ENCODE results near the gene FAM184A.

DNA sequence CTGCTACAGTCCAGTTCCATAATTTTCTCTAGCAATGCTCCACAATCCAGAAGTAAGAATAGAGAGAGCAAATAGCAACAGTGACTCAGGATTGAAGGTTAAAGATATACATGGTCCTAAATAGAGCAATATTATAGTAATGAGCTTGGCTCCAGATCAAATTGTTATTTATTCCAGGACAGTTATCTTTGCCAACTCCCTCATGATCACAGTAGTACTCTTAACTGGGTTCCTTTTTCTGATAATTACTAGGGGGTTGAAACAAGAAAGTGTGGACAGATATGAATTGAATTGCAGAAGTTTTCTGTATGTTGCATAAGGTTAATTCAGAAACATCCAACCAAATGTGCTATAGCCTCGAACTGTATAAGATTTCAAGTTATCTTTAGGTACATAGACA lies 11.9 kb downstream of the FAM184A start:
- no peak for TF ChIP-seq POLR2A (IDR thresholded peaks at IDR 0.05)
- TF ChIP-seq, protein P1, sequence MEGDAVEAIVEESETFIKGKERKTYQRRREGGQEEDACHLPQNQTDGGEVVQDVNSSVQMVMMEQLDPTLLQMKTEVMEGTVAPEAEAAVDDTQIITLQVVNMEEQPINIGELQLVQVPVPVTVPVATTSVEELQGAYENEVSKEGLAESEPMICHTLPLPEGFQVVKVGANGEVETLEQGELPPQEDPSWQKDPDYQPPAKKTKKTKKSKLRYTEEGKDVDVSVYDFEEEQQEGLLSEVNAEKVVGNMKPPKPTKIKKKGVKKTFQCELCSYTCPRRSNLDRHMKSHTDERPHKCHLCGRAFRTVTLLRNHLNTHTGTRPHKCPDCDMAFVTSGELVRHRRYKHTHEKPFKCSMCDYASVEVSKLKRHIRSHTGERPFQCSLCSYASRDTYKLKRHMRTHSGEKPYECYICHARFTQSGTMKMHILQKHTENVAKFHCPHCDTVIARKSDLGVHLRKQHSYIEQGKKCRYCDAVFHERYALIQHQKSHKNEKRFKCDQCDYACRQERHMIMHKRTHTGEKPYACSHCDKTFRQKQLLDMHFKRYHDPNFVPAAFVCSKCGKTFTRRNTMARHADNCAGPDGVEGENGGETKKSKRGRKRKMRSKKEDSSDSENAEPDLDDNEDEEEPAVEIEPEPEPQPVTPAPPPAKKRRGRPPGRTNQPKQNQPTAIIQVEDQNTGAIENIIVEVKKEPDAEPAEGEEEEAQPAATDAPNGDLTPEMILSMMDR (IDR thresholded peaks at IDR 0.05) = no peak
- TF ChIP-seq POLR2AphosphoS5 (IDR thresholded peaks at IDR 0.05) = no peak
- TF ChIP-seq EP300 (IDR thresholded peaks at IDR 0.05) = no peak
